Measurements from ENCODE around the gene TIGD3.

DNA sequence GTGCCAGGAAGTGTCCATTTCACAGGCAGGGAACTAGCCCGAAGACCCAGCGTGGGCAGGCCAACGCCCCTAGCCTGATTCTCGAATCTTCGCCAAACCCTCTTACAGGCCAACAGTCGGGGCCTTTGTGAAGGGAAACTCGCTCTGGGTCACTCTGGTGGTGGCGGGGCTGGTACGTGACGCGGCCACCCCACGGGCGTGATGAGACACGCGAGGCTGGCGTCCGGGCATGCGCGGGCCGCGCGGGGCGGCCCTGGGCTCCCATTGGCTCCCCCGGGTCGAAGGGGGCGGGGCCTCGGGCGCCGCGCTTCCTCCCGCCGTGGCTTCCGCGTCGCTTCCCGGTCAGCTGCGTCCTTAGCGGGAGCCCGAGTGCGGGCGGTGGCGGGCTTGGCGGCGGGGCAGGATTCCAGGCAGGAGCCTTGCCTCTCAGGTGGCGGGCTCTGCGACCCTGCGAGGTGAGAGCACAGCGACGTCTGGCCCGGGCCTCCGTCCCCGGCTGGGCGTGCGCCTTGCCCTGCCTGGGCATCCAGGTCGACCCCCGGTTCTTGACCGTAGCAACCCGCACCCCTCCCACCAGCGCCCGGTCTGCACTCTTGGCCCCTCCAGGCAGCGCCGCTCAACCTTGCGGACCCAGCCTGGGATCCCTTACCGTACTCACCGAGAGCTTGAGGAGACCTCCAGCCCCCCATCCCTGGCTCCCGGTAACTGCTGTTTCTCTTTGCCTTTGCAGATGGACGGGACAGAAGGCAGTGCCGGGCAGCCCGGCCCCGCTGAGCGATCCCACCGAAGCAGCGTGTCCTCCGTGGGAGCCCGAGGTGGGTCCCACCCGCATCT lies 32.0 kb downstream of the TIGD3 start, which contains the start of gene FRMD8:
- TF ChIP-seq EZH2 (IDR thresholded peaks at IDR 0.05; ENCODE audit: insufficient read depth, low read length) = no peak
- TF ChIP-seq, protein P1, sequence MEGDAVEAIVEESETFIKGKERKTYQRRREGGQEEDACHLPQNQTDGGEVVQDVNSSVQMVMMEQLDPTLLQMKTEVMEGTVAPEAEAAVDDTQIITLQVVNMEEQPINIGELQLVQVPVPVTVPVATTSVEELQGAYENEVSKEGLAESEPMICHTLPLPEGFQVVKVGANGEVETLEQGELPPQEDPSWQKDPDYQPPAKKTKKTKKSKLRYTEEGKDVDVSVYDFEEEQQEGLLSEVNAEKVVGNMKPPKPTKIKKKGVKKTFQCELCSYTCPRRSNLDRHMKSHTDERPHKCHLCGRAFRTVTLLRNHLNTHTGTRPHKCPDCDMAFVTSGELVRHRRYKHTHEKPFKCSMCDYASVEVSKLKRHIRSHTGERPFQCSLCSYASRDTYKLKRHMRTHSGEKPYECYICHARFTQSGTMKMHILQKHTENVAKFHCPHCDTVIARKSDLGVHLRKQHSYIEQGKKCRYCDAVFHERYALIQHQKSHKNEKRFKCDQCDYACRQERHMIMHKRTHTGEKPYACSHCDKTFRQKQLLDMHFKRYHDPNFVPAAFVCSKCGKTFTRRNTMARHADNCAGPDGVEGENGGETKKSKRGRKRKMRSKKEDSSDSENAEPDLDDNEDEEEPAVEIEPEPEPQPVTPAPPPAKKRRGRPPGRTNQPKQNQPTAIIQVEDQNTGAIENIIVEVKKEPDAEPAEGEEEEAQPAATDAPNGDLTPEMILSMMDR (IDR thresholded peaks at IDR 0.05; ENCODE audit: insufficient read depth, low read depth, low read length) = no peak
